Left cardiac atrium (tissue), 4 donors: ENCODE measurements around the gene CPAMD8. TPM values are rescaled to one million over a fixed set of nuclear protein-coding genes. Genes with fewer than 3 reads are reported as not detected.
A peak's percentile ranks its signal among the peaks of the same experiment; 100 is the strongest.
"Not testable (repeated sequence)": the region's sequence is repeated elsewhere in the genome, so short reads cannot be mapped to it uniquely, and the experiment has no call there.

Experiments
- ATAC-seq, 2 donors: fragments of 200-7000 bp; cut with Tn5 transposase; one replicate each; pipeline ENCODE4 v1.9.1; 2020; ENCODE audit warnings: mild to moderate bottlenecking in 2 of 2, moderate library complexity in 2 of 2
- DNase-seq: peaks from one replicate; pipeline ENCODE4 v3.0.0-alpha.2; 2020
- intact Hi-C, 2 donors: fragments of 100-400 bp; cut with DNase I; formaldehyde crosslinking; loops; one replicate each; pipeline versions ENCODE4 v1.14.1 to v1.15.1; 2022 to 2023
- total RNA-seq, 2 donors: library from RNA; stranded (reverse); fragmentation: NEBNext Ultra II Directional; extraction: Animal tissue kit (Norgen Biotek cat#: 25700); gene quantifications; one replicate each; pipeline ENCODE4 v1.2.1, GENCODE V29; 2021
- donor health status: DM: no; HTN: yes; CAD: no.
- donor health status: DM: no; HTN: yes; CAD: no; lungs with severe emphysema.
- donor health status: DM: yes; HTN: yes; CAD: no.
- donor health status: Dilated cardiomyopathy.

The CPAMD8 gene
- total RNA-seq, 2 donors from 2014 or later: 8.9 to 11.3 TPM

- intact Hi-C loops, DNase-seq, ATAC-seq: not testable (repeated sequence)
Observed at GRCh38 chr19:16960996-16961822, 65.4 kb downstream of the CPAMD8 start.

- DNase-seq, intact Hi-C loops, ATAC-seq: not testable (repeated sequence)
Observed at GRCh38 chr19:16958277-16958676, 68.3 kb downstream of the CPAMD8 start.

GRCh38 chr19:16957855-16958254 lies 68.8 kb downstream of the CPAMD8 start:
- intact Hi-C loops: no loop called here
- DNase-seq (no peak), ATAC-seq (no peak)

GRCh38 chr19:16957151-16957701 lies 69.4 kb downstream of the CPAMD8 start:
- DNase-seq: no peak
- peak; percentile 11 to 89 for ATAC-seq
- intact Hi-C loops: no loop called here

- ATAC-seq (no peak), DNase-seq (no peak)
- intact Hi-C loops: no loop called here
Observed at GRCh38 chr19:16955161-16955560, 71.4 kb downstream of the CPAMD8 start.

GRCh38 chr19:16952046-16952445 lies 74.6 kb downstream of the CPAMD8 start:
- intact Hi-C loops: no loop called here
- ATAC-seq (no peak), DNase-seq (no peak)

GRCh38 chr19:16951529-16951928 lies 75.1 kb downstream of the CPAMD8 start:
- DNase-seq: no peak
- ATAC-seq: no peak
- intact Hi-C loops: no loop called here

GRCh38 chr19:16949496-16950023 lies 77.0 kb downstream of the CPAMD8 start:
- ATAC-seq (no peak), DNase-seq (no peak)
- intact Hi-C loops: no loop called here

GRCh38 chr19:16946951-16947940 lies 79.4 kb downstream of the CPAMD8 start:
- ATAC-seq (no peak), DNase-seq (no peak)
- intact Hi-C loops: no loop called here

GRCh38 chr19:16945762-16946465 lies 80.7 kb downstream of the CPAMD8 start:
- intact Hi-C loops: no loop called here
- ATAC-seq (no peak), DNase-seq (no peak)

GRCh38 chr19:16945364-16945714 lies 81.3 kb downstream of the CPAMD8 start:
- intact Hi-C loops: no loop called here
- ATAC-seq (no peak), DNase-seq (no peak)

GRCh38 chr19:16944626-16945363 lies 81.8 kb downstream of the CPAMD8 start:
- ATAC-seq: peak; percentile 53 to 81
- peak; percentile 33 for DNase-seq
- intact Hi-C loops: no loop called here

GRCh38 chr19:16943942-16944625 lies 82.5 kb downstream of the CPAMD8 start:
- intact Hi-C loops: no loop called here
- ATAC-seq: no peak
- DNase-seq: no peak

- DNase-seq, ATAC-seq, intact Hi-C loops: not testable (repeated sequence)
Observed at GRCh38 chr19:16943090-16943489, 83.5 kb downstream of the CPAMD8 start.

- DNase-seq (no peak), ATAC-seq (no peak)
- intact Hi-C loops: no loop called here
Observed at GRCh38 chr19:16942583-16942982, 84.0 kb downstream of the CPAMD8 start.

- DNase-seq (no peak), ATAC-seq (no peak)
- intact Hi-C loops: no loop called here
Observed at GRCh38 chr19:16940626-16941025, 86.0 kb downstream of the CPAMD8 start.

GRCh38 chr19:16940063-16940462 lies 86.5 kb downstream of the CPAMD8 start:
- ATAC-seq, intact Hi-C loops, DNase-seq: not testable (repeated sequence)

GRCh38 chr19:16938211-16938610 lies 88.4 kb downstream of the CPAMD8 start:
- intact Hi-C loops: no loop called here
- no peak for ATAC-seq
- DNase-seq: no peak
